HepG2 (cell line): ENCODE measurements around the gene DNAL4. TPM values are rescaled to one million over a fixed set of nuclear protein-coding genes. Genes with fewer than 3 reads are reported as not detected.
A peak's percentile ranks its signal among the peaks of the same experiment; 100 is the strongest.

ENCODE experiments used
- AGO1 ChIP-seq: fragments of 200-400 bp; formaldehyde crosslinking; IDR thresholded peaks from 2 replicates; pipeline ENCODE4 v1.6.1; 2017; ENCODE audit warnings: mild to moderate bottlenecking, low read depth, low read length, moderate library complexity; ENCODE audit not compliant: poor library complexity, severe bottlenecking
- ASH2L ChIP-seq: fragments of 300-600, 200-600 bp; sonication (generic); IDR thresholded peaks from 2 replicates; pipeline ENCODE4 v1.7.0; 2017; ENCODE audit warnings: low read depth, mild to moderate bottlenecking, moderate library complexity, mixed read lengths, low read length; ENCODE audit not compliant: insufficient read length
- ATF7-NPFF ChIP-seq: sonication (generic); formaldehyde crosslinking; IDR thresholded peaks from 2 replicates; pipeline ENCODE4 v1.8.1; 2023; ENCODE audit warnings: mild to moderate bottlenecking, low read depth, missing genetic modification reagents, moderate library complexity
- ELF3 ChIP-seq: IDR thresholded peaks from 2 replicates; pipeline ENCODE4 v1.6.1; 2016; ENCODE audit warnings: missing genetic modification reagents, missing compliant biosample characterization
- GPN1 ChIP-seq: sonication (generic); formaldehyde crosslinking; IDR thresholded peaks from 2 replicates; pipeline ENCODE4 v1.5.1; 2020; ENCODE audit warnings: missing genetic modification reagents, borderline replicate concordance
- HNRNPH1 ChIP-seq: fragments of 200-400 bp; formaldehyde crosslinking; optimal IDR thresholded peaks from 2 replicates; pipeline ENCODE3; 2017; ENCODE audit warnings: mild to moderate bottlenecking, low read depth, low read length
- IRX3 ChIP-seq: sonication (generic); formaldehyde crosslinking; IDR thresholded peaks from 2 replicates; pipeline ENCODE4 v1.8.1; 2023; ENCODE audit warnings: mild to moderate bottlenecking, low read depth, missing genetic modification reagents, borderline replicate concordance
- KLF13 ChIP-seq: sonication (generic); formaldehyde crosslinking; IDR thresholded peaks from 2 replicates; pipeline ENCODE4 v1.4.0; 2020; ENCODE audit warnings: mild to moderate bottlenecking, missing genetic modification reagents
- MAFK ChIP-seq, 2 experiments: IDR thresholded peaks in 1 of 2; conservative IDR thresholded peaks in 1 of 2; 2 replicates each; pipeline ENCODE4 v1.6.1; 2011; ENCODE audit warnings: improper control_type of control experiment in 2 of 2, low read length in 2 of 2
- MXI1 ChIP-seq: IDR thresholded peaks from 3 replicates; pipeline ENCODE4 v1.6.1; 2012; ENCODE audit warnings: low read depth, low read length, inconsistent platforms, borderline replicate concordance
- RAD51 ChIP-seq: fragments of 450-650 bp; IDR thresholded peaks from 2 replicates; pipeline ENCODE4 v1.6.1; 2016; ENCODE audit warnings: borderline replicate concordance
- SP5 ChIP-seq: IDR thresholded peaks from 2 replicates; pipeline ENCODE4 v1.6.1; 2016; ENCODE audit warnings: low read depth, borderline replicate concordance
- ZFP62 ChIP-seq: sonication (generic); formaldehyde crosslinking; IDR thresholded peaks from 2 replicates; pipeline ENCODE4 v1.4.0; 2020; ENCODE audit warnings: missing genetic modification reagents
- ZNF20 ChIP-seq: sonication (generic); formaldehyde crosslinking; IDR thresholded peaks from 2 replicates; pipeline ENCODE4 v1.4.0; 2020; ENCODE audit warnings: mild to moderate bottlenecking, moderate library complexity, missing genetic modification reagents
- ZNF292 ChIP-seq: sonication (generic); formaldehyde crosslinking; IDR thresholded peaks from 2 replicates; pipeline ENCODE4 v1.8.1; 2022; ENCODE audit warnings: mild to moderate bottlenecking, low read depth, missing genetic modification reagents, borderline replicate concordance
- ZNF841 ChIP-seq: sonication (generic); formaldehyde crosslinking; IDR thresholded peaks from 2 replicates; pipeline ENCODE4 v1.8.1; 2023; ENCODE audit warnings: missing genetic modification reagents, borderline replicate concordance
- polyA plus RNA-seq, 8 experiments: library from polyadenylated mRNA; depleted of rRNA in 3 of 8; stranded (reverse) in 7 of 8; unstranded in 1 of 8; fragments of >200 nt; fragmentation: Illumina TruSeq in 4 of 8; extraction: Trizol in 4 of 8; gene quantifications; 2 replicates each; pipeline versions ENCODE4 v1.2.1 to v1.2.3, GENCODE V29; 2011 to 2016; ENCODE audit warnings: low read depth in 4 of 8, missing spikeins in 1 of 8, mixed read lengths in 1 of 8; ENCODE audit not compliant: insufficient read depth in 1 of 8
- total RNA-seq, 5 experiments: library from RNA; depleted of rRNA; stranded (reverse); fragments of >200 nt; fragmentation: Illumina TruSeq; extraction: Trizol; gene quantifications; 2 replicates each; pipeline ENCODE4 v1.2.3, GENCODE V29; 2016; ENCODE audit warnings: low read depth in 1 of 5
- TF ChIP-seq, protein P1 (sequence below): IDR thresholded peaks from 2 replicates; pipeline ENCODE4 v1.6.1; 2016; ENCODE audit warnings: low read depth, missing genetic modification reagents, missing compliant biosample characterization
- TF ChIP-seq, protein P2 (sequence below): sonication (generic); formaldehyde crosslinking; IDR thresholded peaks from 2 replicates; pipeline ENCODE4 v1.8.0; 2022; ENCODE audit warnings: mild to moderate bottlenecking, missing genetic modification reagents, borderline replicate concordance
- TF ChIP-seq, protein P3 (sequence below): sonication (generic); formaldehyde crosslinking; IDR thresholded peaks from 2 replicates; pipeline ENCODE4 v1.4.0; 2020; ENCODE audit warnings: missing genetic modification reagents, borderline replicate concordance
- TF ChIP-seq, protein P4 (sequence below): sonication (generic); formaldehyde crosslinking; conservative IDR thresholded peaks from 2 replicates; pipeline ENCODE4 v1.8.0; 2022; ENCODE audit warnings: mild to moderate bottlenecking, moderate library complexity, missing genetic modification reagents

DNAL4 gene
- total and polyA plus RNA-seq, 2 of the 13 experiments (the other 11 are each of a cell fraction or from before 2014, with no cell fraction given): 8.0 to 10.7 TPM

DNA sequence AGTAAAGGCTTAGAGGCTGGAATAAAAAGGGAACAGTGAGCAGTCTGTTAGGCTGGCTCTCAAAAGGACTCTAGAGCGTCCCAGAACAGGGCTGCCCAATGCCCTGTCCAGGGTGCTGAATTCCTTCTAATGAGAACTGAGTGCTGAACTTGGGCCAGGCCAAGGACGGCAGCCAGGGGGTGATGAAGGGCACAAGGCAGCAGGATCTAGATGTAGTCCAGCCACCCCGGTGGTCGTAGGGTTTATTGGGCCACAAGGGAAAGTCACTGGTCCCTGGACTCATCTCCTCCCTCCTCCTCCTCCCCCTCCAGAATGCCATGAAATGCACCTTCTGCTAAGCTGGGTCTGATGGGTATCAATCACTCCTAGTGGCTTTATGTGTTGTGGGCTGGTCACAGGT lies 30.6 kb upstream of the DNAL4 start (continued):
- TF ChIP-seq, protein P1, sequence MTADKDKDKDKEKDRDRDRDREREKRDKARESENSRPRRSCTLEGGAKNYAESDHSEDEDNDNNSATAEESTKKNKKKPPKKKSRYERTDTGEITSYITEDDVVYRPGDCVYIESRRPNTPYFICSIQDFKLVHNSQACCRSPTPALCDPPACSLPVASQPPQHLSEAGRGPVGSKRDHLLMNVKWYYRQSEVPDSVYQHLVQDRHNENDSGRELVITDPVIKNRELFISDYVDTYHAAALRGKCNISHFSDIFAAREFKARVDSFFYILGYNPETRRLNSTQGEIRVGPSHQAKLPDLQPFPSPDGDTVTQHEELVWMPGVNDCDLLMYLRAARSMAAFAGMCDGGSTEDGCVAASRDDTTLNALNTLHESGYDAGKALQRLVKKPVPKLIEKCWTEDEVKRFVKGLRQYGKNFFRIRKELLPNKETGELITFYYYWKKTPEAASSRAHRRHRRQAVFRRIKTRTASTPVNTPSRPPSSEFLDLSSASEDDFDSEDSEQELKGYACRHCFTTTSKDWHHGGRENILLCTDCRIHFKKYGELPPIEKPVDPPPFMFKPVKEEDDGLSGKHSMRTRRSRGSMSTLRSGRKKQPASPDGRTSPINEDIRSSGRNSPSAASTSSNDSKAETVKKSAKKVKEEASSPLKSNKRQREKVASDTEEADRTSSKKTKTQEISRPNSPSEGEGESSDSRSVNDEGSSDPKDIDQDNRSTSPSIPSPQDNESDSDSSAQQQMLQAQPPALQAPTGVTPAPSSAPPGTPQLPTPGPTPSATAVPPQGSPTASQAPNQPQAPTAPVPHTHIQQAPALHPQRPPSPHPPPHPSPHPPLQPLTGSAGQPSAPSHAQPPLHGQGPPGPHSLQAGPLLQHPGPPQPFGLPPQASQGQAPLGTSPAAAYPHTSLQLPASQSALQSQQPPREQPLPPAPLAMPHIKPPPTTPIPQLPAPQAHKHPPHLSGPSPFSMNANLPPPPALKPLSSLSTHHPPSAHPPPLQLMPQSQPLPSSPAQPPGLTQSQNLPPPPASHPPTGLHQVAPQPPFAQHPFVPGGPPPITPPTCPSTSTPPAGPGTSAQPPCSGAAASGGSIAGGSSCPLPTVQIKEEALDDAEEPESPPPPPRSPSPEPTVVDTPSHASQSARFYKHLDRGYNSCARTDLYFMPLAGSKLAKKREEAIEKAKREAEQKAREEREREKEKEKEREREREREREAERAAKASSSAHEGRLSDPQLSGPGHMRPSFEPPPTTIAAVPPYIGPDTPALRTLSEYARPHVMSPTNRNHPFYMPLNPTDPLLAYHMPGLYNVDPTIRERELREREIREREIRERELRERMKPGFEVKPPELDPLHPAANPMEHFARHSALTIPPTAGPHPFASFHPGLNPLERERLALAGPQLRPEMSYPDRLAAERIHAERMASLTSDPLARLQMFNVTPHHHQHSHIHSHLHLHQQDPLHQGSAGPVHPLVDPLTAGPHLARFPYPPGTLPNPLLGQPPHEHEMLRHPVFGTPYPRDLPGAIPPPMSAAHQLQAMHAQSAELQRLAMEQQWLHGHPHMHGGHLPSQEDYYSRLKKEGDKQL (CRISPR knock-in tag): no peak
- 0 out of 2 replicates have a peak, but pooled peaks have one; percentile 41 for TF ChIP-seq ATF7-NPFF (CRISPR knock-in tag)
- TF ChIP-seq ZNF292 (CRISPR knock-in tag): no peak
- TF ChIP-seq MXI1: no peak; the same call in 2 of the 3 replicates
- TF ChIP-seq, protein P2, sequence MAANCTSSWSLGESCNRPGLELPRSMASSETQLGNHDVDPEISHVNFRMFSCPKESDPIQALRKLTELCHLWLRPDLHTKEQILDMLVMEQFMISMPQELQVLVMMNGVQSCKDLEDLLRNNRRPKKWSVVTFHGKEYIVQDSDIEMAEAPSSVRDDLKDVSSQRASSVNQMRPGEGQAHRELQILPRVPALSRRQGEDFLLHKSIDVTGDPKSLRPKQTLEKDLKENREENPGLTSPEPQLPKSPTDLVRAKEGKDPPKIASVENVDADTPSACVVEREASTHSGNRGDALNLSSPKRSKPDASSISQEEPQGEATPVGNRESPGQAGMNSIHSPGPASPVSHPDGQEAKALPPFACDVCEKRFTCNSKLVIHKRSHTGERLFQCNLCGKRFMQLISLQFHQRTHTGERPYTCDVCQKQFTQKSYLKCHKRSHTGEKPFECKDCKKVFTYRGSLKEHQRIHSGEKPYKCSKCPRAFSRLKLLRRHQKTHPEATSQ (CRISPR knock-in tag): no peak
- TF ChIP-seq, protein P3, sequence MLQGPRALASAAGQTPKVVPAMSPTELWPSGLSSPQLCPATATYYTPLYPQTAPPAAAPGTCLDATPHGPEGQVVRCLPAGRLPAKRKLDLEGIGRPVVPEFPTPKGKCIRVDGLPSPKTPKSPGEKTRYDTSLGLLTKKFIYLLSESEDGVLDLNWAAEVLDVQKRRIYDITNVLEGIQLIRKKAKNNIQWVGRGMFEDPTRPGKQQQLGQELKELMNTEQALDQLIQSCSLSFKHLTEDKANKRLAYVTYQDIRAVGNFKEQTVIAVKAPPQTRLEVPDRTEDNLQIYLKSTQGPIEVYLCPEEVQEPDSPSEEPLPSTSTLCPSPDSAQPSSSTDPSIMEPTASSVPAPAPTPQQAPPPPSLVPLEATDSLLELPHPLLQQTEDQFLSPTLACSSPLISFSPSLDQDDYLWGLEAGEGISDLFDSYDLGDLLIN: no peak; the same call in 1 of the 2 replicates
- no peak for TF ChIP-seq MAFK (conservative IDR thresholded peaks at IDR 0.05 in 1 of 2, IDR thresholded peaks at IDR 0.05 in 1 of 2; ENCODE audit: low read length in 2 of 2)
- no peak for TF ChIP-seq SP5 (CRISPR knock-in tag)
- TF ChIP-seq, protein P4, sequence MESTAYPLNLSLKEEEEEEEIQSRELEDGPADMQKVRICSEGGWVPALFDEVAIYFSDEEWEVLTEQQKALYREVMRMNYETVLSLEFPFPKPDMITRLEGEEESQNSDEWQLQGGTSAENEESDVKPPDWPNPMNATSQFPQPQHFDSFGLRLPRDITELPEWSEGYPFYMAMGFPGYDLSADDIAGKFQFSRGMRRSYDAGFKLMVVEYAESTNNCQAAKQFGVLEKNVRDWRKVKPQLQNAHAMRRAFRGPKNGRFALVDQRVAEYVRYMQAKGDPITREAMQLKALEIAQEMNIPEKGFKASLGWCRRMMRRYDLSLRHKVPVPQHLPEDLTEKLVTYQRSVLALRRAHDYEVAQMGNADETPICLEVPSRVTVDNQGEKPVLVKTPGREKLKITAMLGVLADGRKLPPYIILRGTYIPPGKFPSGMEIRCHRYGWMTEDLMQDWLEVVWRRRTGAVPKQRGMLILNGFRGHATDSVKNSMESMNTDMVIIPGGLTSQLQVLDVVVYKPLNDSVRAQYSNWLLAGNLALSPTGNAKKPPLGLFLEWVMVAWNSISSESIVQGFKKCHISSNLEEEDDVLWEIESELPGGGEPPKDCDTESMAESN (CRISPR knock-in tag): no peak
- no peak for TF ChIP-seq ASH2L
- no peak for TF ChIP-seq IRX3
- no peak for TF ChIP-seq ZNF20
- no peak for TF ChIP-seq ZNF841 (CRISPR knock-in tag)
- TF ChIP-seq KLF13 (CRISPR knock-in tag): no peak
- no peak for TF ChIP-seq ZFP62
- peak; percentile 69 for TF ChIP-seq ELF3 (CRISPR knock-in tag)
- TF ChIP-seq GPN1 (CRISPR knock-in tag): no peak
- TF ChIP-seq AGO1: no peak
- TF ChIP-seq RAD51: no peak
- no peak for TF ChIP-seq HNRNPH1
